GM18519 (cell line): Measurements from ENCODE around the gene NDN.
"Not testable (repeated sequence)": the region's sequence is repeated elsewhere in the genome, so short reads cannot be mapped to it uniquely, and the experiment has no call there.

ENCODE experiments used
- ATAC-seq: cut with Tn5 transposase; IDR thresholded peaks from one replicate; pipeline ENCODE4 v1.9.1; 2021; ENCODE audit warnings: mild to moderate bottlenecking, moderate library complexity; ENCODE audit not compliant: unreplicated experiment, low FRiP score

Gene NDN, protein sequence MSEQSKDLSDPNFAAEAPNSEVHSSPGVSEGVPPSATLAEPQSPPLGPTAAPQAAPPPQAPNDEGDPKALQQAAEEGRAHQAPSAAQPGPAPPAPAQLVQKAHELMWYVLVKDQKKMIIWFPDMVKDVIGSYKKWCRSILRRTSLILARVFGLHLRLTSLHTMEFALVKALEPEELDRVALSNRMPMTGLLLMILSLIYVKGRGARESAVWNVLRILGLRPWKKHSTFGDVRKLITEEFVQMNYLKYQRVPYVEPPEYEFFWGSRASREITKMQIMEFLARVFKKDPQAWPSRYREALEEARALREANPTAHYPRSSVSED

DNA sequence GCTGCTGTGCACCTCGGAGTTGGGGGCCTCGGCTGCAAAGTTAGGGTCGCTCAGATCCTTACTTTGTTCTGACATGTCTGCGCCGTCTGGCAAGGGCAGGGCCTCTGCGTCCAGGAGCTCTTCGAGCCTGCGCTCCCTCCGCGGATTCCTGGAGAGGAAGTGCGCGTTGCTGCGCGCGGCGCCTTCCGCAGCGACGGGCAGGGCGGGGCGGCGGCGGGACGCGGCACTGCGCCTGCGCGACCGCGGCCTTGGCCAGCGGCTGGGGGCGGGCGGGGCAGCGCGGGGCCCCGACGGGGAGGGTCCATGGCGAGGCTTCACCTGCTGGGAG, at the start of gene NDN:
TSS of gene NDN (minus strand) at position 163 of the 328 bp plus-strand sequence. CDS start at position 75, 88 bp downstream.
- ATAC-seq: no peak

DNA sequence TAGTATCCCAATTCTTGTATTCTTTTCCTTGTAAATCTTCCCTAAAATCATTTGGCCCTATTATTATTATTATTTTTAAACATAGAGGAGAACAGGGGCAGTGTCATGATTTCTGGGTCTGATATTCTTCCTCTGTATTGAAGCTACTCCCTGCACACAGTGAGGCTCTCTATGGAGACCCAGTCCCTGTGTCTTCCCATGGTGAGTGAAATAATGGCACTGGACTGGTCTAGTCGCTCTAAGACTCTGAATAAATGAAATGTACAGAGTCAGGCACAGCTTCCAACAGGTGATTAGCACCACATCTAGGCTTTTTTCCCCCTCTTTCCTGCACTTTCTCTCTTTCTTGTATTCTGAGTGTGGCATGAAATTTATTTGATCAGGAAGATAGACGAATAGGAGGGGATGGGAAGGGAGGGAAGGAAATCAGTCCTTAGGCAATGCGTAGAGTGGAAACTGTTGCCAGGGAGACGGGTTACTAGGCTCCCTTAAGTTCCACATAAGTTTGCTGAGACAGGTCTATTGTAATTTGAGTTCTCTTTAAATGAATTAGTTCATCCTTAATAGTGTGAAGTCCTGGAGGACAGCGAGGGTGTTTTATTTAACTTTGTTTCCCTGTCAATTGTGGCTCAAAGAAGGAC, 49.0 kb upstream of the NDN start:
- no peak for ATAC-seq

DNA sequence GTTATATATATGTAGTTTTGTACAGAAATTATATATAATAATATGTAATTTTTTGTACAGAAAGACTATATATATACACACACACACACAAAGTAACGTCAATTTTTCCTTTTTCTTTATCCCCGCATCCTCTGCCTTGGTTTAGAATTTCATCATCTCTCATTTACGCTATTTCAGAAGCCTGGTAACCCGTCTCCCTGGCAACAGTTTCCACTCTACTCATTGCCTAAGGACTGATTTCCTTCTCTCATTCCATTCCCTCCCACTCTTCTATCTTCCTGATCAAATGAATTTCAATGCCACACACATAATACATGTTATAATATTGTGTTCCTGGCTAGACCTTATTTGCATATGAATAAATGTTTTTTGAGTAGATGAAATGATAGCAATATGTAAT, 47.8 kb upstream of the NDN start:
- ATAC-seq: no peak

DNA sequence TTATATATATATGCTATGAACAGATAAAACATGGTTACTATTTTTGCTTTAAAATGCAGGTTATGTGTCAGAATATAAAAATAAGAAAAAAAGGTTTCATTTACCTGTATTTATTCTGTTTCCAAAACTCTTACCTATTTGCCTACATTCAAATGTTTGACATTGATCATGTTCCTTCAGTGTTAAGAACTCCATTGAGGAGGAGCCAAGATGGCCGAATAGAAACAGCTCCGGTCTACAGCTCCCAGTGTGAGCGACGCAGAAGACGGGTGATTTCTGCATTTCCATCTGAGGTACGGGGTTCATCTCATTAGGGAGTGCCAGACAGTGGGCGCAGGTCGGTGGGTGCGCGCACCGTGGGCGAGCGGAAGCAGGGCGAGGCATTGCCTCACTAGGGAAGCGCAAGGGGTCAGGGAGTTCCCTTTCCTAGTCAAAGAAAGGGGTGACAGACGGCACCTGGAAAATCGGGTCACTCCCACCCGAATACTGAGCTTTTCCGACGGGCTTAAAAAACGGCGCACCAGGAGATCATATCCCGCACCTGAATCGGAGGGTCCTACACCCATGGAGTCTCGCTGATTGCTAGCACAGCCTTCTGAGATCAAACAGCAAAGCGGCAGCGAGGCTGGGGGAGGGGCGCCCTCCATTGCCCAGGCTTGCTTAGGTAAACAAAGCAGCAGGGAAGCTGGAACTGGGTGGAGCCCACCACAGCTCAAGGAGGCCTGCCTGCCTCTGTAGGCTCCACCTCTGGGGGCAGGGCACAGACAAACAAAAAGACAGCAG, 27.0 kb upstream of the NDN start:
- not testable (repeated sequence) for ATAC-seq

DNA sequence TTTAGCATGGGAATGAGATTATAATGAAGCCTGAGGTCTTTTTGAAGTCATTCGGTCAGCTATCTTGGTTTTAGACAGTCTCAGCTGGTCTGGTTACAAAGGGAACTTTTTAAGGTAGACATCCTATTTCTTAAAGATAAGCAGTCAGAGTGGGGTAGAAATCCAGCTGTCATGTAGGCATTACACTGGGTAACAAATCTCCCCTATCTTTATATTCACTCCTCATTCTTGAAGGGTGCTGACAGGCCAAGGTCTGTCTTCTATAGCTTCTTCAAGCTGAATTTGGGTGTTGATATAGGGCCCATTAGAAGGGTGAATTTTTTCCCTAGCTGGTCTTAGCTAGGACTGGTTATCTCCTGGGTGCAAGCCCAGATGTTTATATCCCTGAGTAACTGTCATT, 21.2 kb upstream of the NDN start:
- no peak for ATAC-seq

DNA sequence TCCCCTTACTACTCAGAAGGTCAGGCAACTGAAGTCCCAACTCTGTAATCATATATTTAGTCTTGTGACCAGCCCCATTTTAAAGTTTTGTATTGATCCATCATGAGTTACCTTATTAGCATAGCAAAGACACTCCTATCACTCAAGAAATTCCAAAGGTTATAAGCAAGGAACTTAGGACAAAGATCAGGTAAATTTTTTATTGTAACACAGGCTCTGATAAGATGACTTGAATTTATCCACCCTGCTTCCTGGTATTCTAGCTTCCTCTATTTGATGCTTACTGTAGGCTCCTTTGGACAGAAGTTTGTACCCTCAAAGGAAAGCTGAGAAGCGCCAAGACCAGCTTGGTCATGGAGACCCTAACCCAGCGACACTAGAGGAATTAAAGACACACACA, 8.2 kb upstream of the NDN start:
- no peak for ATAC-seq

DNA sequence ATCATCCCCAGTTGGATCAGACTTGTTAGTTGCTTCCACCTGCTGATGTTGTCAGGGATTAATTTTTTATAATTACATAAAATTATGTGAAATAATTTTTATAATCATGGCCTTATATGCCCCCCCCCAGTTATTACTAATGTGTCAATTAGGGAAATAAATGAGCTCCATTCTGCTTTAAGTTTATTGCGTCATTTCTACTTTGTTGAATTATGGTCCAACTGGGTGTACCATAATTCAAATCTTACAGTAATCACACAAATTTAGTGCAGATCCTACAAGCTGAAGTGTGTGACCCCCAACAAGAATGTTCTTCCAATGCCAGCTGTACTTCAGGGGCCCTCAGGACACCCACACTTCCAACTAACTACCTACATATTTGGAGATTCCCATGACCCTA, 7.5 kb upstream of the NDN start:
- ATAC-seq: no peak

DNA sequence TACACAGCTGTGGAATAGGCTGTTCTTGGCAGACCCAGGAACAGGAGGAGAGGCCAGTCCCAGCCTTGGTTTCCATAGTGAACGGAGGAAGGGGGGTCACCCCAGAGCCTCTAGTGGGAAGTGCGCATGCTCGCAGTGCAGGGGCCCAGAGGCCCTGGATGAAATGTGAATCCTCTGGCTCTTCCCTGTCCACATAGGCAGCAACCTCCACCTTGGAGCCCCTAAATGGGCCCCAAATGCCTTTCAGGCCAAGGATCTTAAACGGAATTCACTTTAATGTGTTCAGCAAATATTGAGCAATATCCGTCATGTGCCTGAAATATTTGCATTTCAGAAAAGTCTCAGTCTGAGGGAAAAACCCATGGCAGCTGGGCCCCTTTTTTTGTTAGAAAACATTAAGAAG, 3.3 kb upstream of the NDN start:
- ATAC-seq: no peak

DNA sequence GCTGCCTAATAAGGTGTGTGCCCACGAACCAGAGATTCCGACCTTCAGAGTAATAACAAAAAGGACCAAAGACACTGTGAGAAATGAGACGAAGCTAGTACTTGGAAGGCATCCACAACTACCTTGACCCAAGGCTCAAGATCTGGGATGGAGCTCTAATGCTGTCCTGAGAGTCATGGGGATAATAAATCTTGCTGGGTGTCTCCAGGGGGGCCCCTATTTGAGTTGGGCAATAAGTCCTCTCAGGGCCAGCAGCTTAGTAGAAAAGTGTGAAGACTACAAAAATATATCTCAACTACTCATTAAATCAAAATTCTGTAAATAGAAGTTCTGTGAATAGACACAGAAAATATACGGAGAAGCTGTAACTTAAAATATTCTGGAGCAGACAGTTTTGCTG, 2.9 kb upstream of the NDN start:
- ATAC-seq: no peak

DNA sequence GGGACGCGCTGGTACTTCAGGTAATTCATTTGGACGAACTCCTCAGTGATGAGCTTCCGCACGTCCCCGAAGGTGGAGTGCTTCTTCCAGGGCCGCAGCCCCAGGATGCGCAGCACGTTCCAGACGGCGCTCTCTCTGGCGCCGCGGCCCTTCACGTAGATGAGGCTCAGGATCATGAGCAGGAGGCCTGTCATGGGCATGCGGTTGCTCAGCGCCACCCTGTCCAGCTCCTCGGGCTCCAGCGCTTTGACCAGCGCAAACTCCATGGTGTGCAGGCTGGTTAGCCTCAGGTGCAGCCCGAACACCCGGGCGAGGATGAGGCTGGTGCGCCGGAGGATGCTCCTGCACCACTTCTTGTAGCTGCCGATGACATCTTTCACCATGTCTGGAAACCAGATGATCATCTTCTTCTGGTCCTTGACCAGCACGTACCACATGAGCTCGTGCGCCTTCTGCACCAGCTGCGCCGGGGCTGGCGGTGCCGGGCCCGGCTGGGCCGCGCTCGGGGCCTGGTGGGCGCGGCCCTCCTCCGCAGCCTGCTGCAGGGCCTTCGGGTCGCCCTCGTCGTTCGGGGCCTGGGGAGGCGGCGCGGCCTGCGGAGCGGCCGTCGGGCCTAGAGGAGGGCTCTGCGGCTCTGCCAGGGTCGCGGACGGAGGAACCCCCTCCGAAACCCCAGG, 501 bp downstream of the NDN start:
- ATAC-seq: no peak

DNA sequence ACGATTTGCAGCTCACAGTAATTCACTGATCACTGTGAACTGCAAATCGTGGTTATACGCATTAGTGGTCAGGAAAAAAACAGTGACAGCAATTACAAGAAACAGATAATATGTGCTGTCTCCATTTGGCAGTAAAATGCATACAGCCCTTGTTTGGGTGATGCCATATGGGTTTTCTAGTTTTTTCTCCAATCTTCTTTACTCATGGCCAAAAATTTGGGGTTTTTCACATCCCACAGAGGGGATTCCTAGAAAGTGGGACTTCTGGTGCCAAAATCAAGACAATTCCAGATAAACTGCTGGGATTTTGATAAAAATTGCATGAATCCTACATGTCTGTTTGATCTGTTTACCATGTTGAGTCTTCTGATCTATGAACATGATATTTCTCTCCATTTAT, 15.6 kb downstream of the NDN start:
- ATAC-seq: no peak

DNA sequence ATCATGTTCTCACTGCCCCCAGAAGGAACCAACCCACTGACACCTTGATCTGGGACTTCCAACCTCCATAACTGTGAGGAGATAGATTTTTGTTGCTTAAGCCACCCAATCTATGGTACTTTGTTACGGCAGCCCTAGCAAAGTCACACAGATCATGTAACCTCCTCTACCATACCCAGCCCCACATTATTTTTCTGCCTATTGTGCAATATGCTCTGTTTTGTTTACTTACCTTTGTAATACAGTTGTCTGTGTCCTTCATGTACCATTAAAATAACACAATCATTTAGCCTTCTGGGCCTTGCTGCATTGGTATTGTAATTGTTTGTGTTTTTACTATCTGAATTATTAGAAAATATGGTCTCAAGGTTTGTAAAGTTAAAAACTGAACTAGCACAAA, 16.1 kb downstream of the NDN start:
- ATAC-seq: no peak

DNA sequence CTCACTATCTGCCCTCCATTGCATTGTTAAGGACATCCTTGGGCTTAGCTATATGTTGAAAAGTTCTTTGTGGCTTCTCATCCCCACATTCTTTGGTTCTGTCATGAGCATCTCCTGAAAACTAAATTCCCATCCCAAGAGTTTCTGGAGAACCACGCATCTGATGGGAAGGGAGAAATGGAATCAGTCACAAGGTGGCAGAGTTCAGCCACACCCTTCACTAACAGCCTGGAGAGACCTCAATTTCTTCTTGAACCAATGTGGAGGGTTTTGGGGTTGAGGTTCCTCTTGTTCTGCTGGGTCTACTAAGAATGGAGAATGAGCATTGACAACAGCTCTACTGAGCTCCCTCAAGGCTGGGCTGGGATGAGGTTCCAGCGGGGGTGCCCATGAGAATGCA, 23.9 kb downstream of the NDN start:
- ATAC-seq: no peak

DNA sequence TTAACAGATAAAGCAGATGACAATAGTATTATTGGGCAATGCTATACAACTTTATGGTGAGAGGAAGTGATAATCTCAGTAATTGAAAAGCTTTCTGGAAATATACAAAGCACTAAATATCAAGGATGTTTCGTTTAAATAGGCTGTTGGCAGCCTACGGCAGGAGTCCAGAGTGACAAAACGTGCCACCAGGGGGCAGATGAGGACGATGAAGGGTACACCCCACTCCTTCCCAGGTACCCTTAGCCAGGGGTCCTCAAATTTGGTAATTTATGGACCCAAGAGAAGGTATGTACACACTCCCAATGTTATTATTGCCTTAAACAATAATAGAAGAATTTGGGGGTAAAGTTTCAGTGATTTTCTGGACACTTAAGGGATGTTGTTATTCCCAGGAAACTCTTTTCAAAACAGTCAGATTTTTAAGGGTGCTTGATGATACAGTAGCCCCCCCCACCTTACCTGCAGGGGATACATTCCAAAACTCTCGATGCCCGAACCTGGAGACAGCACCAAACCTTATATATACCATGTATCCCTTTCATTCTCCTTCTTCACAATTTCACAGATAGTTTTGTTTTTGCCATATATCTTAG, 38.1 kb downstream of the NDN start:
- ATAC-seq: no peak

DNA sequence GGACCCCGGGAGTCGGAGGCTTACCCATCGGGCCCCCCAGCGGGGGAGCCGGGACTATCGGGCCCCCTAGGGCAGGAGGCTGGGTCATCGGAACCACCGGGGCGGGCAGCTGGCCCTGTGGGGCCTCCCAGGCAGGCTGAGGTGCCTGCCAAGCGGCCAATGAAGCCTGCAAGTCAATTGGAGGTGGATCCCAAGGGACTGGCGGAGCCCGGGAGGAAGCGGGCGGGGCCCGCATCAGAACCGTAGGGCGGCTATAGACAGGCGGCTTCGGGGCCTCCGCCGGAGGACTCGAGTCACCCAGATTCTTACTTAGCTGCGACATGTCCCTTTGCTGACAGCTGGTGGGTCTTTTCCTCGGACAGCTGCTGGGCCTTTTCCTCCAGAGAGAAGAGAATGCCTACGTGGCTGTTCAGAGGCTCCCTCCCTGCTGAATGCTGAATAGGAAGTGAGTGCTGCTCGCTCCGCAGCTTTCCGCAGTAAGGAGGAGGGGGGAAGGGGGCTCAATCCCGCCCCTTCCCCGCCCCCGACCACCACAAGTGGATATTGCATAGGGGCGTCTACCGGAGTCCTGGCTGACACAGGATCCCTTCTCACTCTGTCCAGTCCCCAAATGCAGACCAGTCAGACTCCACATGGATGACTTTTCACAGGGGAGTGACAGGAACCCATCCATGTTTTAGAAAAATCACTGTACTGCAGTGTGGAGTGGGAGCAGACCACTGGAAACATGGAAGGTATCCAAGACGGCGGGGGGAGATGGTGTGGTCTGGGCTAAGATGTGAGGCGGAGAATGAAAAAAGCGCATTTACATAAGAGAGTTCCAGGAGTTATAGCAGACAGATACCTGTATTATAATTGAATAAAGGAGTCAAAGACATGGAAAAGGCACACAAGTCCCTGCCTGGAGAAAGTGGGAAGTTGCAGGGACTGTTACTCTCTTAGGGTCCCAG, 39.4 kb downstream of the NDN start, which contains the start of gene MAGEL2:
TSS of gene MAGEL2 (minus strand) at position 447 of the 950 bp plus-strand sequence. CDS start at position 322, 125 bp downstream.
- no peak for ATAC-seq

DNA sequence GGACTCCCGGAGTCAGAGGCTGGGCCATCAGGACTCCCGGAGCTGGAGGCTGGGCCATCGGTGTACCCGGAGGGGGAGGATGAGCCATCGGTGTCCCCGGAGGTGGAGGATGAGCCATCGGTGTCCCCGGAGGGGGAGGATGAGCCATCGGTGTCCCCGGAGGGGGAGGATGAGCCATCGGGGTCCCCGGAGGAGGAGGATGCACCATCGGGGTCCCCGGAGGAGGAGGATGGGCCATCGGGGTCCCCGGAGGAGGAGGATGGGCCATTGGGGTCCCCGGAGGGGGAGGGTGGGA, 40.2 kb downstream of the NDN start:
- ATAC-seq: no peak

DNA sequence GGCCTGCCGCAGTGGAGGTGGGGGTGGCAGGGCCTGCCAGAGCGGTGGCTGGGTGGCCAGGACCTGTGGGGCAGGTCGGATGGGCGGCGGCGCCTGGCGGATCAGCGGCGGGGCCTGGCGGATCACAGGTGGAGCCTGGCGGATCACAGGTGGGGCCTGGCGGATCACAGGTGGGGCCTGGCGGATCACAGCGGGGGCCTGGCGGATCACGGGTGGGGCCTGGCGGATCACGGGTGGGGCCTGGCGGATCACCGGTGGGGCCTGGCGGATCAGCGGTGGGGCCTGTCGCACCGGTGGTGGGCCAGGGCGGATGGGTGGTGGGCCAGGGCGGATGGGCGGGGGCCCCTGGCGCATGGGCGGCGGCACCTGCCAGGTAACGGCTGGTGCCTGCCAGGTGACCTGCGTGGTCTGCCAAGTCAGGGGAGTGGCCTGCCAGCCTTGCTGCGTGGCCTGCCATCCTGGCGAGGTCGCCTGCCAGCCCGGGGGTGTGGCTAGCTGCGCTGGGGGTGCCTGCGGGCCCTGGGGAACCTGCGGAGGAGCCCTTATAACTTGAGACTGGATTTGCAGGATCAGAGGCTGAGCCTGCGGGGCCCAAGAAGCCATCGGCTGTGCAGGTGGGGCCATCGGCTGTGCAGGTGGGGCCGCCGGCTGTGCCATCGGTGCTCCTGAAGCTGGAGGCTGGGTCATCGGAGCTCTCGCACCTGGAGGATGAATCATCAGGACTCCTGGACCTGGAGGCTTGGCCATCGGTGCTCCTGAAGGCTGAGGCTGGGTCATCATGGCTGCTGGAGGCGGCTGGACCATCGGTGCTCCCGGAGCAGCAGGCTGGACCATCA, 40.7 kb downstream of the NDN start:
- ATAC-seq: no peak

DNA sequence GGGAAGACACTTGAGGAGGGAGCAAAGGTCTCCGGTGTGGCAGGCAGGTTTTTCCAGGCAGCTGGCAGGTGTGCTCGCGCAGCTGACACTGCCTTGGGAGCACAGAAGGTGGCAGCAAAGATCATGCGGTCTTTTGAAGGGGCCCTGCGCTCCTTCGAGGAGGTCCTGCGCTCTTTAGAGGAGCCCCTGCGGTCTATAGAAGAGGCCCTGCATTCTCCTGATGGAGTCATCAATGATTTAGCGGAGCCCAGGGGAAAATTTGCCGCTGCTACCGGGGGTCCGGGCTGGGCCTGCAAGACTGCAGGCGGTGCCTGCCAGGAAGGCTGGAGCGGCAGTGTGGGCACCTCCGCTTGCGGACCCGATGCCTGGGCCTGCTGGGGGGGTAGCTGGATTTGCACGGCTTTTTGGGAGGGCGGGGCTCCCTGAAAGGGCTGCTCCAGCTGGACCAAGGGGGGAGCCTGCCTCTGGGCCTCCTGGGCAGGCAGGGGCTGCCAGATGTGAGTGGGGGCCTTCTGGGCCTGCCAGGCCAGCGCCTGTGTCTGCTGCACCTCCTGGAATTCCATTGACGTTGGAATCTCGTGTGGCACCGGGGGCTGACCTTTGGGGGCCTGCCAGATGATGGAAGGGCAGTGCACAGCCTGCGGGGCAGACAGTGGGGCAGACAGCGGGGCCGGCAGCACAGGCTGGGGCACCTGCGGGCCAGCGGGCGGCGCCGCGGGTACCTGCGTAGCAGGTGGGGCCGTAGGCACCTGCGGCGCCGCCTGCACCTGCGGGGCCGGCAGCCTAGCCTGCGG, 41.5 kb downstream of the NDN start:
- no peak for ATAC-seq
